Measurements from ENCODE around the gene ZFAND3.

Gene ZFAND3

GRCh38 chr6:37798436-37799262, 20.9 kb upstream of the ZFAND3 start:
- no peak for DNase-seq (ENCODE audit: low spot score)

- DNase-seq (ENCODE audit: low spot score) = no peak
Observed at GRCh38 chr6:37799263-37799644, 20.3 kb upstream of the ZFAND3 start.

GRCh38 chr6:37800703-37801604, 18.6 kb upstream of the ZFAND3 start:
- DNase-seq (ENCODE audit: low spot score) = no peak

- DNase-seq (ENCODE audit: low spot score) = no peak
Observed at GRCh38 chr6:37801605-37801940, 18.0 kb upstream of the ZFAND3 start.

GRCh38 chr6:37802810-37803209, 16.7 kb upstream of the ZFAND3 start:
- no peak for DNase-seq (ENCODE audit: low spot score)

GRCh38 chr6:37804586-37804985, 14.9 kb upstream of the ZFAND3 start:
- no peak for DNase-seq (ENCODE audit: low spot score)

GRCh38 chr6:37806213-37806612, 13.3 kb upstream of the ZFAND3 start:
- DNase-seq (ENCODE audit: low spot score) = no peak

GRCh38 chr6:37807656-37808055, 11.9 kb upstream of the ZFAND3 start:
- no peak for DNase-seq (ENCODE audit: low spot score)

- peak; percentile 48 for DNase-seq (ENCODE audit: low spot score)
Observed at GRCh38 chr6:37809197-37809543, 10.4 kb upstream of the ZFAND3 start.

GRCh38 chr6:37812841-37813240, 6.7 kb upstream of the ZFAND3 start:
- no peak for DNase-seq (ENCODE audit: low spot score)

GRCh38 chr6:37814374-37814773, 5.2 kb upstream of the ZFAND3 start:
- no peak for DNase-seq (ENCODE audit: low spot score)

- DNase-seq (ENCODE audit: low spot score) = no peak
Observed at GRCh38 chr6:37816599-37817375, 2.7 kb upstream of the ZFAND3 start.

- peak; percentile 93 for DNase-seq (ENCODE audit: low spot score)
Observed at GRCh38 chr6:37818536-37819176, 871 bp upstream of the ZFAND3 start.

GRCh38 chr6:37819802-37820717, 533 bp downstream of the ZFAND3 start:
- peak; percentile 49 for DNase-seq (ENCODE audit: low spot score)

GRCh38 chr6:37820718-37821079, 1.2 kb downstream of the ZFAND3 start:
- no peak for DNase-seq (ENCODE audit: low spot score)

- no peak for DNase-seq (ENCODE audit: low spot score)
Observed at GRCh38 chr6:37821446-37821845, 1.9 kb downstream of the ZFAND3 start.

- DNase-seq (ENCODE audit: low spot score) = no peak
Observed at GRCh38 chr6:37822851-37823682, 3.5 kb downstream of the ZFAND3 start.

- DNase-seq (ENCODE audit: low spot score) = no peak
Observed at GRCh38 chr6:37824170-37824569, 4.6 kb downstream of the ZFAND3 start.

- no peak for DNase-seq (ENCODE audit: low spot score)
Observed at GRCh38 chr6:37826188-37826587, 6.7 kb downstream of the ZFAND3 start.

- no peak for DNase-seq (ENCODE audit: low spot score)
Observed at GRCh38 chr6:37826993-37827392, 7.5 kb downstream of the ZFAND3 start.
